ENCODE data around the gene GCHFR. TPM values are rescaled to one million over a fixed set of nuclear protein-coding genes. Genes with fewer than 3 reads are reported as not detected.
A peak's percentile ranks its signal among the peaks of the same experiment; 100 is the strongest.

The GCHFR gene
- total RNA-seq, 4 donors from 2014 or later, result 42.5 to 129 (median 97.1) TPM

DNA sequence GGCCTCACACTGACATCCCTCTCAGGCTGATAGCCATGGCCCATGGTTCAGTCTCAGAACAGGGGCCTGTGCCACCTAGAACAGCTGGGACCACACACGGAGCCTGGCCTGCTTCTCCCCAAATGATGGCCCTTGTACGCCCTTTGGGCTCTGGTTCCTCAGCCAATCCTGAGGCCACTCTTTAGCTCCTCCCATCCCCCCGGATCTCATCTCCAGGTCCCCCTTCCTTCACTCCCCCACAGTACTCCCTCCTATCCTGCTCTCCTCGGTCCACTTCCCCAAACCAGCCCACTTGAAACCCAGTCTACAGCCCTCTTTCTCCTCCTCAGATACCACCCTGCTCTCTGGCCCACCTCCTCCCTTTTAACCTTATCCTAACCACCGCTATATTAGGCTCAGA, 25.3 kb downstream of the GCHFR start:
- DNase-seq (ENCODE audit: low spot score), result no peak
- no peak for ATAC-seq (ENCODE audit: low FRiP score)
- TF ChIP-seq, protein P1, sequence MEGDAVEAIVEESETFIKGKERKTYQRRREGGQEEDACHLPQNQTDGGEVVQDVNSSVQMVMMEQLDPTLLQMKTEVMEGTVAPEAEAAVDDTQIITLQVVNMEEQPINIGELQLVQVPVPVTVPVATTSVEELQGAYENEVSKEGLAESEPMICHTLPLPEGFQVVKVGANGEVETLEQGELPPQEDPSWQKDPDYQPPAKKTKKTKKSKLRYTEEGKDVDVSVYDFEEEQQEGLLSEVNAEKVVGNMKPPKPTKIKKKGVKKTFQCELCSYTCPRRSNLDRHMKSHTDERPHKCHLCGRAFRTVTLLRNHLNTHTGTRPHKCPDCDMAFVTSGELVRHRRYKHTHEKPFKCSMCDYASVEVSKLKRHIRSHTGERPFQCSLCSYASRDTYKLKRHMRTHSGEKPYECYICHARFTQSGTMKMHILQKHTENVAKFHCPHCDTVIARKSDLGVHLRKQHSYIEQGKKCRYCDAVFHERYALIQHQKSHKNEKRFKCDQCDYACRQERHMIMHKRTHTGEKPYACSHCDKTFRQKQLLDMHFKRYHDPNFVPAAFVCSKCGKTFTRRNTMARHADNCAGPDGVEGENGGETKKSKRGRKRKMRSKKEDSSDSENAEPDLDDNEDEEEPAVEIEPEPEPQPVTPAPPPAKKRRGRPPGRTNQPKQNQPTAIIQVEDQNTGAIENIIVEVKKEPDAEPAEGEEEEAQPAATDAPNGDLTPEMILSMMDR (IDR thresholded peaks at IDR 0.05), result no peak

DNA sequence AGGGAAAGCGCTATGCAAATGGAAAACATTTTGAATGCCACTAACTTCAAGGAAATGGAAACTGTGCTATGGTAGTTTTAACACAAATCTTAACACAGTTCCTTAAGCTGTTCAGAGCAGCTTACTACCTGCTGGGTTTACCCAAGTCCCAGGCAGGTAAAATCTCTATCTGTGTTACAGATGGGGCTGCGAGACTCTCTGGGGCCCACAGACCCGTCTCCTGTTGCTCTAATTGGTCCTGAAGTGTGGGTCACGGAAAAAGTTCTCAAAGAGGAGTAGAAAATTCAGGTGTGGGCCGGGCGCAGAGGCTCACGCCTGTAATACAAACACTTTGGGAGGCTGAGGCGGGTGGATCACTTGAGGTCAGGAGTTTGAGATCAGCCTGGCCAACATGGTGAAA, 26.1 kb downstream of the GCHFR start:
- DNase-seq (ENCODE audit: low spot score), result no peak
- TF ChIP-seq, protein P1 (IDR thresholded peaks at IDR 0.05), result no peak
- no peak for ATAC-seq (ENCODE audit: low FRiP score)

DNA sequence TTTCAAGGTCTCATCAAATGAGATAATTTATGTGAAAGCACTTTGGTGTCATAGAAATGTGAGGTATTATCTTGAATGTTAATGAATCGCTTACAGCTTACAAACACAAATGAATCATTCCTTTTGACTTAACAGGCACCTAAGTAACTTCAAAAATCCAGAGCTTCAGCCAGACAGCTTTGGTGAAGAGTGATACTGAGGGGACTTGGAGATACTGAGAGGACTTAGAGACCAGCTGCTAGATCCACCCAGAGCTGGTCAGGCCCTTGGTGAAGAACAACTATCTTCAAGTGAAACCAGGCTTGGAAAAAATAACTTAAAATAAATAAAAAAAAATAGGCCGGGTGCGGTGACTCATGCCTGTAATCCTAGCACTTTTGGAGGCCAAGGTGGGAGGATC, 26.9 kb downstream of the GCHFR start:
- DNase-seq (ENCODE audit: low spot score) (no peak), ATAC-seq (ENCODE audit: low FRiP score) (no peak)
- TF ChIP-seq, protein P1 (IDR thresholded peaks at IDR 0.05), result no peak

DNA sequence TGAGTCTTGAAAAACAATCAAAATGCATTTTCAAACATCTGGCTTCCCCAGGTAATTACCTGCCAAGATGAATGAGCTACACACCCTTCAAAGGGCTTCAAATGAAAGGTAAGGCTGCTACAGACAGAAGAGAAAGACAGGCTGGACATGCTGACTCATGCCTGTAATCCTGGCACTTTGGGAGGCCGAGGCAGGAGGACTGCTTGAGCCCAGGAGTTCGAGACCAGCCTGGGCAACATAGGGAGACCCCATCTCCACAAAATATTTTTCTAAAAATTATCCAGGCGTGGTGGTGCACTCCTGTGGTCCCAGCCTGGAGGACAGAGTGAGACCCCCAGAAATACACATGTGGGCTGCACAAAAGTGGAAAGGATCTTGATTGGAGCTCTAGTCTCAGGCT, 28.5 kb downstream of the GCHFR start:
- TF ChIP-seq, protein P1 (IDR thresholded peaks at IDR 0.05), result no peak
- ATAC-seq (ENCODE audit: low FRiP score), result no peak

DNA sequence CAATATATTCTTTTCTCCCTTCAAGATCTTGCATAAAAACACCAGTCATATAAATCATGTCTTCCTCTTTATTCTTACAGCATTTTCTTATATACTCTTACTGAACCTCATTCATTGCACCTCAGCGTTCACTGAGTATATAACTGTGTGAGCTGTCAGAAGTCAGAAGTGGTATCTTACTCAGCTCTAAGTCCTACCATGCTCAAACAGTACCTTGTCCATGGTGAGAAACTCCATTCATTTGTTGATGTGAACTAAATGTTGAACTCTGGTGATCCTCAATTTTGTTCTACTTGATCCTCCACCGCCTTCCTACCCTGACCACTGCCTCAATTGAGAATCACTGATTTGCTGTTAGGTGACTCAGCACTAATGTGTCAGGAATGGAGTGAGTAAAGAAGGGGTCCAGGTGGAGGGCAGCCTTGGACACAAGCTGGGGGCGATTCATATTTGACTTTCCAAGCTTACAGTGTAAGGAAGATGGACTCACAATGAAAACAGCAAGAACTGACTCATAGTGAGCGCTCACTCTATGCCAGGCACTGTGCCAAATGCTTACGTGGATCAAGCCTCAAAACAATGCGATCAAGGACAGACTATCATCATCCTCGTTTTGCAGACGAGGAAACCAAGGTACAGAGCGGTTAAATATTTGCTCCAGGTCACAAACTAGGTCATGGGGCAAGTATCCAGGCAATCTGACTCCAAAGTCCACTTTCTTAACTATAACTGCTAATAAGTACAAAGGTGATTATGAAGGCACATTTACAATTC, 29.5 kb downstream of the GCHFR start:
- ATAC-seq (ENCODE audit: low FRiP score), result peak; percentile 66
- TF ChIP-seq, protein P1 (IDR thresholded peaks at IDR 0.05), result no peak

More for the DNA sequence above, 28.5 kb downstream of the GCHFR start:
- no peak for DNase-seq (ENCODE audit: low spot score)

DNA sequence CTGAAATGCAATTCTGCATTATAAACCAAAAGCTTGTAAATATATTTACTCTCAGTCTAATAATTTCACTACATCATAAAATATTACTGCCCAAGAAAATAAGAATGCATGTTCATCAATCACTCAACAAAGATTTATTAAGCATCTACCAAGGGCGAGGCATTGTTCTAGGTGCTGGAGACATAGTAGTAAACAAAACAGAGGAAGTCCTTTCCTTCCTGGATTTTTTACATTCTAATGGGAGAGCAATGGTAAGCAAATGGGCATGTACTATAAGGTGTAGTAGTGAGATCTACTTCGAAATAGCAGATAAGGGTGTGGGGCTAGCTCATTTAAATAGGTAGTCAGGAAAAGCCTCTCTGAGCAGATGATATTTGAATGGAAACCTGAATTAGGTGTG, 32.2 kb downstream of the GCHFR start:
- ATAC-seq (ENCODE audit: low FRiP score), result no peak
- no peak for DNase-seq (ENCODE audit: low spot score)
- TF ChIP-seq, protein P1 (IDR thresholded peaks at IDR 0.05), result no peak

More for the DNA sequence above, 29.5 kb downstream of the GCHFR start:
- DNase-seq (ENCODE audit: low spot score), result peak; percentile 54

DNA sequence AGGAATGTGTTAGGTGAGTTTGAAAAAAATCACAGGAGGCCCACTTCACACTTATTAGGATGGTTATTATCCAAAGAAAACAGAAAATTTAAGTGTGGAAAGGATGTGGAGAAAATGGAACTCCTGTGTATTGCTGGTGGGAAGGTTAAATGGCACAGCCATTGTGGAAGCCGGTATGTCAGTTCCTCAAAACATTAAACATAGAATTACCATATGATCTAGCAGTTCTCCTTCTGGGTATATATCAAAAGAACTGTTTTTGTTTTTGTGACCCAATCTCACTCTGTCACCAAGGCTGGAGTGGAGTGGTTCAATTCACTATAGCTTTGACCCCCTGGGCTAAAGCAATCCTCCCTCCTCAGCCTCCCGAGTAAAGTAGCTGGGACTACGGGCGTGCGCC, 32.6 kb downstream of the GCHFR start:
- DNase-seq (ENCODE audit: low spot score) (no peak), ATAC-seq (ENCODE audit: low FRiP score) (no peak)
- TF ChIP-seq, protein P1 (IDR thresholded peaks at IDR 0.05), result no peak

Data from omental fat pad (tissue), 4 donors.